IPS-NIHi7 (cell line): ENCODE results near the gene RAD23A.
"Not testable (repeated sequence)": the region's sequence is repeated elsewhere in the genome, so short reads cannot be mapped to it uniquely, and the experiment has no call there.

Experiments used
- DNase-seq: peaks from one replicate; pipeline ENCODE4 v3.0.0; 2012; ENCODE audit warnings: mixed read lengths; ENCODE audit errors: extremely low spot score

Gene RAD23A

DNA sequence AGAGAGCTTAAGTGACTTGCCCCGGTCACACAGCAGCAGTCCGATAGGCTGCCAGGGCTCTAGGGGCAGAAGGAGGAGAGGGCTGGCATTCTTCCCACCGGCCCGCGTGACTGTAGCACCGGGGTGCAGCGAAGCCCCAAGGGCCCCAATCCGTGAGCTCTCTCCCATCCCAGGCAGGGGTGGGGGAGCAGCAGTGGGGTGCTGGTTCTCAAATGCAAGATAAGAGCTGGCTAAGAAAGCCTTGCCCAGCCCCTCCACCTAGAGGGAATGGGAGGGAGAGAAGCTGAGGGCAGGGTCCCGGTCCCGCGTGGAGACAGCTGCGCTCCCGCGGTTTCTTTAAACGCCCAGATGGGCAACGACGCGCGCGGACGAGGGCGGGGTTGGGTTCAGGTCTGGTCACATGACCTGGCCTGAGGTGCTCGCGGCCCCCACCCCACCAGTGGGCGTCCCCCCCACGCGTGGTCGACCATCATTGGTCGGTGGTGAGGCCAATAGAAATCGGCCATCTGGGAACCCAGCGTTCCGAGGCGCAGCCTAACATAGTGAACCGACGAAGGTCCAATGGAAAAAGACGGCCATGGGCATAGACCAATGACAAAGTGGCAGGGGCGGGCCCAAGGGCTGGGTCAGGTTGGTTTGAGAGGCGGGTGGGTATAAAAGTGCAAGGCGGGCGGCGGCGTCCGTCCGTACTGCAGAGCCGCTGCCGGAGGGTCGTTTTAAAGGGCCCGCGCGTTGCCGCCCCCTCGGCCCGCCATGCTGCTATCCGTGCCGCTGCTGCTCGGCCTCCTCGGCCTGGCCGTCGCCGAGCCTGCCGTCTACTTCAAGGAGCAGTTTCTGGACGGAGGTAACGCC is 7.5 kb upstream of the RAD23A start, which contains the start of gene CALR:
CALR (plus strand) TSS at position 683 of the 852 bp plus-strand sequence; CDS start at position 754, 71 bp downstream.
- peak; percentile 96 for DNase-seq

DNA sequence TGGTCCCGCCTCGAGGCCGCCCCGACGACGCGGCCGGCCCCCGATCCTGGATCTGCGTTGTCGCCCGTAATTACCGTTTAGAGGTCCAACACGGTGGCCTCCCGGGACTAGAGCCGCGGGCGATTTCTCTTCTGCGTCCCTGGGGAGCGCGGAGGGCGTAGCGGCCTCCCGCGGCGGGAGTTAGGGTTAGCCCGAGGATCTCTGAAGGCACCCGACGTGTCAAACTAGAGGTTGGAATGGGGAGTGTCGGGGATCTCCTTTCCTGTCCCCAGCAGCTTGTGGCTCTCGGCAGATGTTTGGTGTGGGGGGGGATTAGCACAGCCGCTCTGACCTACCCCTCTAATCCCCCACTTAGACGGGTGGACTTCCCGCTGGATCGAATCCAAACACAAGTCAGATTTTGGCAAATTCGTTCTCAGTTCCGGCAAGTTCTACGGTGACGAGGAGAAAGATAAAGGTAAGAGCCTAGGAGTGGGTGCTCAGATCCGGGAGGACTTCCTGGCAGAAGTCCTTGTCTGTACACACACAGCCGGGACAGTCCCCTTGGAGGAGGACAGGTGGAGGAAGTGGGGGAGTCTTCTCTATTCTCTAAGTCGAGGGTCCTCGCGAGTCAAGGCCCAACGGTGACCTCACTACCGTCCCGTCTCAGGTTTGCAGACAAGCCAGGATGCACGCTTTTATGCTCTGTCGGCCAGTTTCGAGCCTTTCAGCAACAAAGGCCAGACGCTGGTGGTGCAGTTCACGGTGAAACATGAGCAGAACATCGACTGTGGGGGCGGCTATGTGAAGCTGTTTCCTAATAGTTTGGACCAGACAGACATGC is 6.7 kb upstream of the RAD23A start:
- DNase-seq: no peak

GRCh38 chr19:12939975-12940423 is 5.7 kb upstream of the RAD23A start:
- no peak for DNase-seq

DNA sequence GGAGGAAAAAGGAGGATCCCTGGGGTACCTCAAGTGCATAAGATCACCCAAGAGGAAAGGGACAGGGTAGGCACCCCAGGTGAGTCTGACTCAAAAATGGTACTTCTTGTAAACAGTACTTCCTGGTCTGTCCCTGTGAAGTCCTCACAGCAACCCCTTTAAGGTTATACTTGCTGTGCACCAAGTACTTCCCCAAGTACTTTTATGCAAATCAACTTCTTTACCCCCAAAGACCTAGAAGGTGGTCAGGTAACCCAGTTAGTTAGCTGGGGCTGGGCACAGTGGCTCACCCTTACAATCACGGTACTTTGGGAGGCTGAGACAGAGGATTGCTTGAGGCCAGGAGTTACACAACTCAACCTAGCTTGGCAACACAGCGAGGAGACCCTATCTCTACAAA is 4.8 kb upstream of the RAD23A start:
- DNase-seq: no peak

GRCh38 chr19:12943437-12944044 is 2.1 kb upstream of the RAD23A start:
- DNase-seq: no peak

DNA sequence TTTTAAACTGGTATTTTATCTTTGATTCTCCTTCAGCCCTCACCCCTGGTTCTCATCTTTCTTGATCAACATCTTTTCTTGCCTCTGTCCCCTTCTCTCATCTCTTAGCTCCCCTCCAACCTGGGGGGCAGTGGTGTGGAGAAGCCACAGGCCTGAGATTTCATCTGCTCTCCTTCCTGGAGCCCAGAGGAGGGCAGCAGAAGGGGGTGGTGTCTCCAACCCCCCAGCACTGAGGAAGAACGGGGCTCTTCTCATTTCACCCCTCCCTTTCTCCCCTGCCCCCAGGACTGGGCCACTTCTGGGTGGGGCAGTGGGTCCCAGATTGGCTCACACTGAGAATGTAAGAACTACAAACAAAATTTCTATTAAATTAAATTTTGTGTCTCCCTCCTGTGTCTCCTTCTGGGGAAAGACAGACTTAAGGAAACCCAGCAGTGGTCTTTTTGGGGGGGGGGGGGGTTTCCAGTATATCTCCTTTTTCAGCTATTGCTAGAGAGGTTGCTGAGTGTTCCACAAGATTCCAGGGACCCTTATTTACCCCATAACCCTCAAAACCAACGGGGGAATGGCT is 1.5 kb upstream of the RAD23A start:
- no peak for DNase-seq

DNA sequence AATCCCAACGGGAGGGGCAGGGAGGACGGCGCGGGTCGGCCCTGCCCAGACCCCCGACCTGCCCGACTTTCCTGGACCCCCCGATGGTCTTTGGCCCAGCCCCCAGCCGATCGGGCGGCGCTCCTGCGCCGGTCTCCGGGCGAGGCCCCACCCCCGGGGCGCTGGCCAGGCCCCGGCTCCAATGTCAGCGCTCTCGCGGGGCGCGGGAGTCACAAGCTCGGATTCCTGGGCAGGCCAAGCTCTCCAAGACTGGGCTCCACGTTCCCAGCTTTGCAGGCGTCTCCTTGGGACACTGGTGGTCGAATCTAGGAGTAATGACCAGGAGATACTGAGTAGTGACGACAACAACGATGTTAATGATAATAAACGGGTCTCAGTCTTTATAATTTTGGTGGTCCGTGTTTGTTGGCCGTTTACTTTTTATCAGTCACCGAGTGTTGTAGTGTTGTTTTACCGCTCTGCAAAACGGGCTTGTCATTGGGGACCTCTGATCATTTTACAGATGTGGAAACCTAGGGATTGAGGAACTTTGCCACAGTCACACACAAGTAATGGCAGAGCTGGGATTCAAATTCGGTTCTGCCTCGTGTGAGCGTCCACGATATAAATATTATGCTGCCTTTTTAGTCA is 545 bp downstream of the RAD23A start:
- DNase-seq: peak; percentile 92

DNA sequence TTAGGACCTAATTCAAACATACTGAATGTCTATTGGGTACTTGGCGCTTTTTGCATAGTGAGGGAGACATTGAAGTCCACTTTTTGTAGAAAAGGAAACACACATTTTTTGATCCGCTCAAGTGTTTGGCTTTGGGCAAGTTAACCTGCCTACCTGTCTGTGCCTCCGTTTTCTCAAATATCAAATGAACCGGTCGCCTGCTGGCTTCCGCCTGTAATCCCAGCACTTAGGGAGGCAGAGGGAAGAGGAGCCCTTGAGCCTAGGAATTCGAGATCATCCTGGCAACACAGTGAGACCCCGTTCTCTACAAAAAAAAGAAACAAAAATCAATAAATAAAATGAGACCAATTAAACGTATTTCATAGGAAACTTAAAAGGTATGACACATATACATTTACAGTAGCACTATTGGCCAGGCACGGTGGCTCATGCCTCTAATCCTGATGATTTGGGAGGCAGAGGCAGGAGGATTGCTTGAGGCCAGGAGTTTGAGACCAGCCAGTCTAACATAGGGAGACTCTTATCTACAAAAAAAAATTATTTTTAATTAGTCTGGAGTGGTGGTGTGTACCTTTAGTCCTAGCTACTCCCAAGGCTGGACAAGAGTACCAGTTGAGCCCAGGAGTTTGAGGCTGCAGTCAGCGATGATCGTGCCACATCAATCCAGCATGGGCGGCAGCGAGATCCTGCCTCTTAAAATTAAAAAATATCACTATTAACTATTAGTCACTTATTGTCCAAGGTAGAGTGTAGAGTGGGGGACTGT is 1.3 kb downstream of the RAD23A start:
- no peak for DNase-seq

GRCh38 chr19:12947702-12948611 is 2.3 kb downstream of the RAD23A start:
- no peak for DNase-seq

GRCh38 chr19:12948612-12949362 is 3.1 kb downstream of the RAD23A start:
- DNase-seq: no peak

DNA sequence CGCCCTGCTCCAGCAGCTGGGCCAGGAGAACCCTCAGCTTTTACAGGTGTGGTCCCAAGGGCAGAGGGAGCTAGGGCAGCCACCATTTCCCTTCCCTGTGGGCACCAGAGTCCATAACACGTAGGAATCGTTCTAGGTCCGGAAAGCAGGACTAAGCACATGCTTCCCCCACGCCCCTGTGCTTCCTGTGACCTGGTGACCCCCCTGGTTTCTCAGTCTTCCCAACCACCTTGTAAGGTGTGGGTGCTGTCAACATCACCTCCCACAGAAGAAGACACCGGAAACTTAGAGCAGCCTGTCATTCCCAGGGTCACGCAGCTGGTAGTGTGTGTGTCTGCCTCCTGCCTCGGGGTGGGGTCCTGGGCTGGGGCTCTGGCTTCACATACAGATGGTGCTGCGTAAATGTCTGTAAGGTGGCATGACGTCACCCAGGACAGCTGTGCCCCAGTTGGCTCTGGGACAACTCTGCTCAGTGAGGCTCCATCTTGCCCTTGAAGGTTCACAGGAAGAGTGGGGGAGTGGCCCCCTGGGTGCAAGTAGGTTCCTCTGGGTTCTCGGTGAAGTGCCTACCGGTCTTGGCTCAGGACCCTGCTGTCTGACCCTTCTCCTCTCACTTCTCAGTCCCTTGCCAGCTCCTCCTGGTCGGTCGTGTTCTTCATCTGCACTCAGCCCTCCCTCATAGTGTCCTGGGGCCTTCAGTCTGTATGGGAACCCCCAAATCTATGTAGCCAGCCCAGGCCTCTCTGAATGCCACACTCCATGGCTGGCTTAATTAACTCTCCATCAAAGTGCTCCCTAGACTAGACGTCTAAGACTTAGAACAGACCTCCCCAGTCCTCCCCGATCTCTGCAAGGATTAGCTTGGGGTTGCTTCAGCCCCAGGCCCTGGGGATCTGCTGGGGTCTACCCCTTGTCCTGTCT is 4.0 kb downstream of the RAD23A start:
- no peak for DNase-seq

GRCh38 chr19:12952050-12952449 is 6.4 kb downstream of the RAD23A start:
- not testable (repeated sequence) for DNase-seq

GRCh38 chr19:12952488-12953137 is 7.0 kb downstream of the RAD23A start:
- DNase-seq: no peak

GRCh38 chr19:12953138-12953798 is 7.6 kb downstream of the RAD23A start:
- no peak for DNase-seq

DNA sequence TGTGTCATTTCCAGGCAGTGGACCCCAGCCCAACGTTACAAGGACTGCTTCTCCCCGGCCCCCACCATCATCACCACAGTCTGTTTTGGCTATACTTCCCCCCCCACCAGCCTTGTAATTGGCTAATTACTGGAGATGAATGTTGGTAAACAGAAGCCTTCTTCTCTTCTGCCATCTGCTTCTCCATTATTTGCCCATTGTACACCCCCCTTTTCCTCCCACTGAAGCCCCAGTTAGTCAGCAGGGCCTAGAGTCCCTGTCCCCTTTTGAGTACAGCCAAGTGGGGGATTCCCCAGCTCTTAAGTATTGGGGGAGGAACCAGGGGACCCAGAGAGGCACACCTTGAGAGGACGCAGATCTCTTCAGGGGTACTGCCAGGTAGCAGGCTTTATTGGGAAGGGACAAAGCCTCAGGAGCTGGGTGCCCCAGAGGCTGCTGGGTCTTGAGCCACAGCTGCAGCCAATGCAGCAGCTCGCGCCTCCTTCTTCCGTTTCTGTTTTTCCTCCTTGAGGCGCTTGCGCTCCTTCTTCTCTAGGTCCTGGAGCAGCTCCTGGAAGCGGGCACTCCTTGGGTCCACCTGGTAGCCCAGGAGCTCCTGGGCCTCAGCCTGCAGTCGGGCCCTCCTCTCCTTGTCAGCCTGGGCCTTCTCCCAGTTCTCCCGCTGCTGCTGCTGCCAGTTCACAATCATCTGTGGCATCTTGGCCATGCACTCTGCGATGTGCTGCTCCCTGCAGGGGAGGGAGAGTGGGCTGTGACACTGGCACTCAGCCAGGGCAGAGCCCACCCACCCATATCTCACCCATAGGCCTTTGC is 8.3 kb downstream of the RAD23A start:
- DNase-seq: no peak

DNA sequence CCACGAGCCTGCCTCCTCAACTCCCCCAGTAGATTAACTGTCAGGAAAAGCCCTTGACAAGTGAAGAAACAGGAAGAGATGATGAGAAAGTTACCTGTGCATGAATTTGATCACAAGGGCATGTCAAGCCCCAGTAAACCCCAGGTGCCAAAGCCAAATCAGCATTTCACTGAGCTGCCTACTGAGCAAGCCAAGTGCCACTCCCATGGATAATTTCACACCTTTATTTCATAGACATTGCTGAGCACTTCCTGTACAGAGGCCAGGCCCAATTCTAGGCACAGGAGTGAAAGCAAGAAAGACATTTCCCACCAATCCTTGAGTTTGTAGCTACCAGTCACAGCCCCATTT is 8.9 kb downstream of the RAD23A start:
- no peak for DNase-seq
